Suprapubic skin (tissue), 4 donors: ENCODE measurements around the gene METTL5.

Source experiments
- EP300 ChIP-seq: sonication (generic); formaldehyde crosslinking; IDR thresholded peaks from one replicate; pipeline ENCODE4 v1.6.1; 2017; ENCODE audit warnings: antibody characterized with exemption
- POLR2A ChIP-seq, 2 donors: fragments of 450-650 bp; IDR thresholded peaks; one replicate each; pipeline ENCODE4 v1.6.1; 2017; ENCODE audit warnings: antibody characterized with exemption in 2 of 2, mild to moderate bottlenecking in 2 of 2, moderate library complexity in 2 of 2
- POLR2AphosphoS5 ChIP-seq, 3 donors: sonication (generic); formaldehyde crosslinking; IDR thresholded peaks; one replicate each; pipeline ENCODE4 v1.6.1; 2017; ENCODE audit warnings: antibody characterized with exemption in 3 of 3
- TF ChIP-seq, protein P1 (sequence below), 2 donors: fragments of 200-600 bp in 1 of 2; fragments of 450-650 bp in 1 of 2; sonication (generic) in 1 of 2; IDR thresholded peaks; one replicate each; pipeline ENCODE4 v1.5.1; 2016 to 2019; ENCODE audit warnings: antibody characterized with exemption in 2 of 2, mild to moderate bottlenecking in 1 of 2, moderate library complexity in 1 of 2

DNA sequence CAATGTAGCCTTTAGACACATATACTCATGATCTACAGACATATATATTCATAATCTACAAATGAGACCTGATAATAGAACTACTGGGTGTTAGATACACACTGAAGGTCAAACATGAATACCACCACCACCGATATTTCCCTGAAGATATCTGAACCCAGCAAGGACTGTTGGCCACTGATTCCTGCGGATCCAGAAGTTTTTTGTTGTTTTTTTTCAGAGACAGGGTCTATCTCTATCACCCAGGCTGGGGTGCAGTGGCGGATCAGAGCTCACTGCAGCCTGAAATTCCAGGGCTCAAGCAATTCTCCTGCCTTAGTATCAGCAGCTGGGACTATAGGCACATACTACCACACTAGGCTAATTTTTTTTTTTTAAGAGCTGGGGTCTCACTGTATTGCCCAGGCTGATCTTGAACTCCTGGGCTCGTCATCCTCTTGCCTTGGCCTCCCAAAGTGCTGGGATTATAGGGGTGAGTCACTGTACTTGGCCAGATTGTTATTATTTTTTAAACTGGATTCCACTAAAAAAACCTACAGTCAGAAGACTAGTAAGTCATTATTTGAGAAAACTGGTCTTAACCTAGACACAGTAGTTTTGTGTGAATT, 1.8 kb downstream of the METTL5 start:
- TF ChIP-seq, protein P1, sequence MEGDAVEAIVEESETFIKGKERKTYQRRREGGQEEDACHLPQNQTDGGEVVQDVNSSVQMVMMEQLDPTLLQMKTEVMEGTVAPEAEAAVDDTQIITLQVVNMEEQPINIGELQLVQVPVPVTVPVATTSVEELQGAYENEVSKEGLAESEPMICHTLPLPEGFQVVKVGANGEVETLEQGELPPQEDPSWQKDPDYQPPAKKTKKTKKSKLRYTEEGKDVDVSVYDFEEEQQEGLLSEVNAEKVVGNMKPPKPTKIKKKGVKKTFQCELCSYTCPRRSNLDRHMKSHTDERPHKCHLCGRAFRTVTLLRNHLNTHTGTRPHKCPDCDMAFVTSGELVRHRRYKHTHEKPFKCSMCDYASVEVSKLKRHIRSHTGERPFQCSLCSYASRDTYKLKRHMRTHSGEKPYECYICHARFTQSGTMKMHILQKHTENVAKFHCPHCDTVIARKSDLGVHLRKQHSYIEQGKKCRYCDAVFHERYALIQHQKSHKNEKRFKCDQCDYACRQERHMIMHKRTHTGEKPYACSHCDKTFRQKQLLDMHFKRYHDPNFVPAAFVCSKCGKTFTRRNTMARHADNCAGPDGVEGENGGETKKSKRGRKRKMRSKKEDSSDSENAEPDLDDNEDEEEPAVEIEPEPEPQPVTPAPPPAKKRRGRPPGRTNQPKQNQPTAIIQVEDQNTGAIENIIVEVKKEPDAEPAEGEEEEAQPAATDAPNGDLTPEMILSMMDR (IDR thresholded peaks at IDR 0.05): no peak
- TF ChIP-seq POLR2AphosphoS5 (IDR thresholded peaks at IDR 0.05): no peak
- TF ChIP-seq POLR2A (IDR thresholded peaks at IDR 0.05): no peak
- TF ChIP-seq EP300: no peak
